ENCODE measurements around the gene OLFM4. TPM values are rescaled to one million over a fixed set of nuclear protein-coding genes. Genes with fewer than 3 reads are reported as not detected.
"Not testable (repeated sequence)": the region's sequence is repeated elsewhere in the genome, so short reads cannot be mapped to it uniquely, and the experiment has no call there.

The OLFM4 gene
- total RNA-seq, 1 donor from 2014 or later: not detected

DNA sequence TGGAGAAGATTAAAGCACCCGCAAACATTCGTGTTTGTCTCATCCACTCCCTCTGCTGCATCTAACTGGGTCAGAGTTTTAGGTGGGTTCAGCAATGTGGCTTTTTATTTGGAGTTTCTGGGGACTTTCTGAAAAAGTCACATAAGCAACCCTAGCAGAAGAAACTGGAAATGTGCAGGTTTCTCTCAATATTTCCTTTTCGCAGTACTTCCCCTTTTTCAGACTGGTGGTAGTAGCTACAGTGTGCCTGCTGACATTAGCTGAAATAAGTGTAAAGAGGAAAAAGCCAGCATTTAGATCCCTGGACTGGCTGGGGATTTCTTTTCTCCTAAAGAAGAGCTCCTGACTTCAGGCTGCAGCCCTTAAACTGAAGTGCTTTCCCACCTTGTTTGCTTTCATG is 15.9 kb upstream of the OLFM4 start:
- Histone ChIP-seq H3K4me1 (ENCODE audit: insufficient read depth, low read length) (no peaks in the 10 kb centered on the region), H3K79me2 (ENCODE audit: insufficient read depth, low read length) (no peaks in the 10 kb centered on the region), H3K4me3 (ENCODE audit: insufficient read depth, low read depth, low read length) (no peak overlapping the region), H3K27me3 (ENCODE audit: insufficient read depth, low read length) (no peaks in the 10 kb centered on the region), H3K4me2 (ENCODE audit: low read length) (no peak overlapping the region), H3K9ac (ENCODE audit: low read length) (no peak overlapping the region), H3K36me3 (ENCODE audit: insufficient read depth, low read length) (no peaks in the 10 kb centered on the region), H2AFZ (ENCODE audit: low read depth, low read length) (no peak overlapping the region), H3K27ac (ENCODE audit: low read depth, low read length) (no peak overlapping the region), H3K9me3 (ENCODE audit: insufficient read depth, low read depth, low read length) (no peaks in the 10 kb centered on the region), H4K20me1 (ENCODE audit: insufficient read depth, low read length) (no peaks in the 10 kb centered on the region)
- Mint-ChIP-seq H3K27ac (ENCODE audit: unreplicated experiment) (no peak overlapping the region), H3K4me3 (ENCODE audit: unreplicated experiment) (no peak overlapping the region), H3K36me3 (ENCODE audit: low read depth, unreplicated experiment) (peaks cover 2% of the 10 kb centered on the region), H3K9me3 (ENCODE audit: unreplicated experiment) (peaks cover 4% of the 10 kb centered on the region), H3K4me1 (ENCODE audit: low read depth, unreplicated experiment) (peaks cover 2% of the 10 kb centered on the region), H3K27me3 (ENCODE audit: low read depth, unreplicated experiment) (peaks cover 16% of the 10 kb centered on the region)
- FAIRE-seq: no peak
- TF ChIP-seq EZH2 (IDR thresholded peaks at IDR 0.05; ENCODE audit: insufficient read depth, low read length) (no peak), CTCF (IDR thresholded peaks at IDR 0.05; ENCODE audit: insufficient read depth, low read depth, low read length) (no peak)
- no peak for DNase-seq (ENCODE audit: low read depth)

DNA sequence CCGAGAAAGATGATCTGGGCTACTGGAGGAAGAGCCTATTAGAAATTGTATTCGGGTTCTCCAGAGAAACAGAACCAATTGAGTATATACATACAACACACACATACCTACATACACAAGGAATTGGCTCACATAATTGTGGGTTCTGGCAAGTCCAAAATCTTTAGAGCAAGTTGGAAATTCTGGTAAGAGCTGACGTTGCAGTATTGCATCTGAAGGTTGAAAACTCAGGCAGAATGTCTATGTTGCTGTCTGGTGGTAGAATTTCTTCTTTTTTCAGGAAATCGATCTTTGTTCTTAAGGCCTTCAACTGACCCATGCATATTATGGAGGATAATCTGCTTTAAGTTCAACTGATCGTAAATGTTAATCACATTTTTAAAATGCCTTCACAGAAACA is 15.5 kb upstream of the OLFM4 start:
- DNase-seq (ENCODE audit: low read depth) (no peak), FAIRE-seq (no peak)
- Histone ChIP-seq H3K4me3 (ENCODE audit: insufficient read depth, low read depth, low read length) (no peak overlapping the region), H3K4me2 (ENCODE audit: low read length) (no peak overlapping the region), H3K4me1 (ENCODE audit: insufficient read depth, low read length) (no peaks in the 10 kb centered on the region), H3K9me3 (ENCODE audit: insufficient read depth, low read depth, low read length) (no peaks in the 10 kb centered on the region), H2AFZ (ENCODE audit: low read depth, low read length) (no peak overlapping the region), H3K27me3 (ENCODE audit: insufficient read depth, low read length) (no peaks in the 10 kb centered on the region), H4K20me1 (ENCODE audit: insufficient read depth, low read length) (no peaks in the 10 kb centered on the region), H3K27ac (ENCODE audit: low read depth, low read length) (no peak overlapping the region), H3K36me3 (ENCODE audit: insufficient read depth, low read length) (no peaks in the 10 kb centered on the region), H3K79me2 (ENCODE audit: insufficient read depth, low read length) (no peaks in the 10 kb centered on the region), H3K9ac (ENCODE audit: low read length) (no peak overlapping the region)
- TF ChIP-seq CTCF (IDR thresholded peaks at IDR 0.05; ENCODE audit: insufficient read depth, low read depth, low read length) (no peak), EZH2 (IDR thresholded peaks at IDR 0.05; ENCODE audit: insufficient read depth, low read length) (no peak)
- H3K4me1 Mint-ChIP-seq (ENCODE audit: low read depth, unreplicated experiment): peaks cover 2% of the 10 kb centered on the region
- no peak overlapping the region for H3K27ac Mint-ChIP-seq (ENCODE audit: unreplicated experiment)
- peaks cover 2% of the 10 kb centered on the region for H3K36me3 Mint-ChIP-seq (ENCODE audit: low read depth, unreplicated experiment)
- H3K27me3 Mint-ChIP-seq (ENCODE audit: low read depth, unreplicated experiment): peaks cover 16% of the 10 kb centered on the region
- H3K9me3 Mint-ChIP-seq (ENCODE audit: unreplicated experiment): peaks cover 4% of the 10 kb centered on the region
- H3K4me3 Mint-ChIP-seq (ENCODE audit: unreplicated experiment): no peak overlapping the region

DNA sequence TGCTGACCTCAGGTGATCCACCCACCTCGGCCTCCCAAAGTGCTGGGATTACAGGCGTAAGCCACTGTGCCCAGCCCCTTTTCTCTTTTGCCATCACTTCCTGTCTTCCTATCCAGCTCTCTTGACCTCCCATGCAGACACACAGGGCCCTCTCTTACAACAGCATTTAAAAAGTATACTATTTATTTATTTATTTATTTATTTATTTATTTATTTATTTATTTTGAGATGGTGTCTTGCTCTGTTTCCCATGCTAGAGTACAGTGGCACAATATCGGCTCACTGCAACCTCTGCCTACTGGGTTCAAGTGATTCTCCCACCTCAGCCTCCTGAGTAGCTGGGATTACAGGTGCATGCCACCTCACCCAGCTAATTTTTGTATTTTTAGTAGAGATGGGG is 14.6 kb upstream of the OLFM4 start:
- peaks cover 16% of the 10 kb centered on the region for H3K27me3 Mint-ChIP-seq (ENCODE audit: low read depth, unreplicated experiment)
- DNase-seq (ENCODE audit: low read depth); H2AFZ ChIP-seq (ENCODE audit: low read depth, low read length); H3K4me1 ChIP-seq (ENCODE audit: insufficient read depth, low read length); H3K79me2 ChIP-seq (ENCODE audit: insufficient read depth, low read length); H3K9me3 ChIP-seq (ENCODE audit: insufficient read depth, low read depth, low read length); H3K4me1 Mint-ChIP-seq (ENCODE audit: low read depth, unreplicated experiment); H3K4me3 Mint-ChIP-seq (ENCODE audit: unreplicated experiment); H3K9me3 Mint-ChIP-seq (ENCODE audit: unreplicated experiment); H3K36me3 ChIP-seq (ENCODE audit: insufficient read depth, low read length); H3K9ac ChIP-seq (ENCODE audit: low read length); H4K20me1 ChIP-seq (ENCODE audit: insufficient read depth, low read length); H3K4me2 ChIP-seq (ENCODE audit: low read length); H3K36me3 Mint-ChIP-seq (ENCODE audit: low read depth, unreplicated experiment); H3K27me3 ChIP-seq (ENCODE audit: insufficient read depth, low read length); H3K4me3 ChIP-seq (ENCODE audit: insufficient read depth, low read depth, low read length); H3K27ac ChIP-seq (ENCODE audit: low read depth, low read length); H3K27ac Mint-ChIP-seq (ENCODE audit: unreplicated experiment); FAIRE-seq: not testable (repeated sequence)
